GM19240 (cell line): ENCODE results near the gene DUSP6.
"Not testable (repeated sequence)": the region's sequence is repeated elsewhere in the genome, so short reads cannot be mapped to it uniquely, and the experiment has no call there.

Experiments
- DNase-seq: peaks from one replicate; pipeline ENCODE4 v3.0.0; 2011; ENCODE audit warnings: low spot score; ENCODE audit not compliant: insufficient read length

The DUSP6 gene

GRCh38 chr12:89351489-89352241 is 636 bp downstream of the DUSP6 start:
- no peak for DNase-seq

GRCh38 chr12:89350630-89351488 is 1.4 kb downstream of the DUSP6 start:
- no peak for DNase-seq

- no peak for DNase-seq
Measured at GRCh38 chr12:89350260-89350629, 2.1 kb downstream of the DUSP6 start.

GRCh38 chr12:89349814-89350213 is 2.5 kb downstream of the DUSP6 start:
- no peak for DNase-seq

GRCh38 chr12:89348894-89349699 is 3.2 kb downstream of the DUSP6 start:
- no peak for DNase-seq

- no peak for DNase-seq
Measured at GRCh38 chr12:89347325-89347829, 4.9 kb downstream of the DUSP6 start.

- DNase-seq: no peak
Measured at GRCh38 chr12:89346741-89347324, 5.5 kb downstream of the DUSP6 start.

GRCh38 chr12:89345830-89346740 is 6.2 kb downstream of the DUSP6 start:
- DNase-seq: peak; percentile 41

GRCh38 chr12:89345376-89345775 is 6.9 kb downstream of the DUSP6 start:
- no peak for DNase-seq

- DNase-seq: no peak
Measured at GRCh38 chr12:89344862-89345202, 7.5 kb downstream of the DUSP6 start.

GRCh38 chr12:89344043-89344861 is 8.0 kb downstream of the DUSP6 start:
- DNase-seq: no peak

- no peak for DNase-seq
Measured at GRCh38 chr12:89343127-89343526, 9.2 kb downstream of the DUSP6 start.

- DNase-seq: no peak
Measured at GRCh38 chr12:89340861-89341260, 11.4 kb downstream of the DUSP6 start.

- DNase-seq: no peak
Measured at GRCh38 chr12:89339526-89339925, 12.8 kb downstream of the DUSP6 start.

- not testable (repeated sequence) for DNase-seq
Measured at GRCh38 chr12:89337136-89337535, 15.2 kb downstream of the DUSP6 start.

GRCh38 chr12:89335452-89336244 is 16.7 kb downstream of the DUSP6 start:
- no peak for DNase-seq

GRCh38 chr12:89334548-89335169 is 17.6 kb downstream of the DUSP6 start:
- no peak for DNase-seq

- DNase-seq: no peak
Measured at GRCh38 chr12:89333564-89334252, 18.6 kb downstream of the DUSP6 start.
